GM19025 (cell line): ENCODE data around the gene PHPT1.
"Not testable (repeated sequence)": the region's sequence is repeated elsewhere in the genome, so short reads cannot be mapped to it uniquely, and the experiment has no call there.

Experiments used
- ATAC-seq: cut with Tn5 transposase; IDR thresholded peaks from one replicate; pipeline ENCODE4 v1.9.1; 2021; ENCODE audit warnings: mild to moderate bottlenecking, low read depth, moderate library complexity; ENCODE audit not compliant: unreplicated experiment

PHPT1 gene

GRCh38 chr9:136849038-136849959, at the start of gene PHPT1:
PHPT1 (plus strand) TSS chr9:136849409; CDS start chr9:136849431, 22 bp downstream.
- ATAC-seq = peak; percentile 82

- no peak for ATAC-seq
Measured at GRCh38 chr9:136799854-136800657, 49.2 kb upstream of the PHPT1 start.

GRCh38 chr9:136802321-136802720, 46.9 kb upstream of the PHPT1 start:
- ATAC-seq = no peak

- ATAC-seq = not testable (repeated sequence)
Measured at GRCh38 chr9:136803009-136803550, 46.1 kb upstream of the PHPT1 start.

GRCh38 chr9:136803551-136804508, 45.4 kb upstream of the PHPT1 start:
- ATAC-seq = no peak

GRCh38 chr9:136804509-136805206, 44.6 kb upstream of the PHPT1 start:
- no peak for ATAC-seq

- ATAC-seq = no peak
Measured at GRCh38 chr9:136805207-136805740, 43.9 kb upstream of the PHPT1 start.

GRCh38 chr9:136806067-136806466, 43.1 kb upstream of the PHPT1 start:
- no peak for ATAC-seq

GRCh38 chr9:136806631-136807201, 42.5 kb upstream of the PHPT1 start:
- ATAC-seq = no peak

GRCh38 chr9:136807281-136808074, 41.7 kb upstream of the PHPT1 start, which contains the start of gene RABL6:
RABL6 (plus strand) TSS chr9:136807948; CDS start chr9:136808197, 249 bp downstream.
- peak; percentile 74 for ATAC-seq

- ATAC-seq = peak; percentile 26
Measured at GRCh38 chr9:136808075-136808805, 41.0 kb upstream of the PHPT1 start.

- ATAC-seq = no peak
Measured at GRCh38 chr9:136808806-136809158, 40.4 kb upstream of the PHPT1 start.

GRCh38 chr9:136814725-136815421, 34.3 kb upstream of the PHPT1 start:
- no peak for ATAC-seq

- ATAC-seq = no peak
Measured at GRCh38 chr9:136815422-136815782, 33.8 kb upstream of the PHPT1 start.

- no peak for ATAC-seq
Measured at GRCh38 chr9:136820971-136821825, 28.0 kb upstream of the PHPT1 start.
